ENCODE results near the gene MLNR. TPM values are rescaled to one million over a fixed set of nuclear protein-coding genes. Genes with fewer than 3 reads are reported as not detected.
A peak's percentile ranks its signal among the peaks of the same experiment; 100 is the strongest.

Gene MLNR
- polyA plus RNA-seq, 3 donors = not detected

- no peaks in the 10 kb centered on the region for H3K4me1 ChIP-seq (ENCODE audit: control insufficient read depth in 1 of 2, insufficient read depth in 2 of 2, low read length in 2 of 2)
- Mint-ChIP-seq H3K4me3 (peak overlapping the region in 1 of 2 donors; percentile 45), H3K27me3 (ENCODE audit: low read depth in 3 of 3) (peaks cover 0 to 3% (median 1%) of the 10 kb centered on the region in 3 donors), H3K9me3 (peaks cover 0 to 1% (median 0%) of the 10 kb centered on the region in 7 donors), H3K36me3 (no peaks in the 10 kb centered on the region), H3K27ac (no peak overlapping the region), H3K4me1 (peaks cover 2% of the 10 kb centered on the region)
- 90% methylated on average over 2 of the region's 6 CpGs for WGBS (ENCODE audit: insufficient coverage)
- H3K27me3 ChIP-seq (ENCODE audit: control insufficient read depth in 2 of 2, insufficient read depth in 2 of 2, low read length in 2 of 2) = no peaks in the 10 kb centered on the region
- no peak overlapping the region for H3K4me2 ChIP-seq (replicated peaks; ENCODE audit: extremely low read depth, low read length, poor library complexity, severe bottlenecking)
- no peak for TF ChIP-seq CTCF (IDR thresholded peaks at IDR 0.05)
- H3K9me3 ChIP-seq (replicated peaks in 1 of 2; ENCODE audit: control insufficient read depth in 1 of 2, insufficient read depth in 1 of 2, low read length in 2 of 2) = no peaks in the 10 kb centered on the region
- H2AFZ ChIP-seq (ENCODE audit: insufficient read depth, low read depth, low read length, poor library complexity, severe bottlenecking) = no peak overlapping the region
- H3K36me3 ChIP-seq (replicated peaks in 1 of 2; ENCODE audit: control insufficient read depth in 1 of 2, insufficient read depth in 2 of 2, low read length in 2 of 2) = no peaks in the 10 kb centered on the region
- DNase-seq = no peak
- no peak overlapping the region for H3K9ac ChIP-seq (ENCODE audit: insufficient read depth, low read length, poor library complexity, severe bottlenecking)
- H3K79me2 ChIP-seq (ENCODE audit: insufficient read depth, low read length) = no peaks in the 10 kb centered on the region
- no peaks in the 10 kb centered on the region for H4K20me1 ChIP-seq (ENCODE audit: insufficient read depth, low read length)
- intact Hi-C loops (cut with micrococcal nuclease) = no loop called here
- H3K27ac ChIP-seq (ENCODE audit: low read depth in 1 of 2, low read length in 2 of 2) = no peak overlapping the region
- no peak overlapping the region for H3K4me3 ChIP-seq (replicated peaks in 1 of 3; ENCODE audit: low read depth in 2 of 3, low read length in 3 of 3)
Measured at GRCh38 chr13:49235856-49236431, 15.8 kb downstream of the MLNR start.

- H3K36me3 ChIP-seq (replicated peaks in 1 of 2; ENCODE audit: control insufficient read depth in 1 of 2, insufficient read depth in 2 of 2, low read length in 2 of 2) = no peaks in the 10 kb centered on the region
- H3K4me2 ChIP-seq (replicated peaks; ENCODE audit: extremely low read depth, low read length, poor library complexity, severe bottlenecking) = no peak overlapping the region
- no peak for DNase-seq
- H3K27me3 Mint-ChIP-seq (ENCODE audit: low read depth in 3 of 3) = peaks cover 1 to 2% (median 2%) of the 10 kb centered on the region in 3 donors
- no peaks in the 10 kb centered on the region for H3K36me3 Mint-ChIP-seq
- no peak overlapping the region for H2AFZ ChIP-seq (ENCODE audit: insufficient read depth, low read depth, low read length, poor library complexity, severe bottlenecking)
- H3K4me3 ChIP-seq (replicated peaks in 1 of 3; ENCODE audit: low read depth in 2 of 3, low read length in 3 of 3) = no peak overlapping the region
- no peak for TF ChIP-seq CTCF (IDR thresholded peaks at IDR 0.05)
- H3K4me3 Mint-ChIP-seq = no peak overlapping the region
- H3K4me1 ChIP-seq (ENCODE audit: control insufficient read depth in 1 of 2, insufficient read depth in 2 of 2, low read length in 2 of 2) = no peaks in the 10 kb centered on the region
- peak overlapping the region in 1 of 7 donors; percentile 19 for H3K27ac Mint-ChIP-seq
- H3K9me3 Mint-ChIP-seq = peaks cover 2 to 15% (median 9%) of the 10 kb centered on the region in 7 donors
- H3K4me1 Mint-ChIP-seq = peaks cover 2% of the 10 kb centered on the region
- no peak overlapping the region for H3K27ac ChIP-seq (ENCODE audit: low read depth in 1 of 2, low read length in 2 of 2)
- WGBS (ENCODE audit: insufficient coverage) = no CpG with 5 or more reads among the region's 2 CpGs
- H3K9me3 ChIP-seq (replicated peaks in 1 of 2; ENCODE audit: control insufficient read depth in 1 of 2, insufficient read depth in 1 of 2, low read length in 2 of 2) = peaks cover 0 to 8% of the 10 kb centered on the region in 2 donors
- no peaks in the 10 kb centered on the region for H3K27me3 ChIP-seq (ENCODE audit: control insufficient read depth in 2 of 2, insufficient read depth in 2 of 2, low read length in 2 of 2)
- H3K9ac ChIP-seq (ENCODE audit: insufficient read depth, low read length, poor library complexity, severe bottlenecking) = no peak overlapping the region
- H3K79me2 ChIP-seq (ENCODE audit: insufficient read depth, low read length) = no peaks in the 10 kb centered on the region
- H4K20me1 ChIP-seq (ENCODE audit: insufficient read depth, low read length) = no peaks in the 10 kb centered on the region
- intact Hi-C loops (cut with micrococcal nuclease) = no loop called here
Measured at GRCh38 chr13:49238621-49239020, 18.5 kb downstream of the MLNR start.

Measured in CD14-positive monocyte (primary cell).